Uterus (tissue), 2 donors: ENCODE results near the gene COBLL1.

ENCODE experiments used
- CTCF ChIP-seq, 4 experiments: fragments of 200-600 bp in 2 of 4; fragments of 450-650 bp in 2 of 4; sonication (generic) in 2 of 4; IDR thresholded peaks; one replicate each; pipeline ENCODE4 v1.5.1; 2016 to 2019; ENCODE audit warnings: antibody characterized with exemption in 4 of 4, mild to moderate bottlenecking in 2 of 4, moderate library complexity in 1 of 4
- POLR2A ChIP-seq, 2 donors: fragments of 450-650 bp; IDR thresholded peaks; one replicate each; pipeline ENCODE4 v1.6.1; 2016; ENCODE audit warnings: antibody characterized with exemption in 2 of 2, mild to moderate bottlenecking in 1 of 2, moderate library complexity in 1 of 2

- TF ChIP-seq CTCF (IDR thresholded peaks at IDR 0.05), result peak in 3 of 4 experiments; percentile 1 to 2 (median 2)
- no peak for TF ChIP-seq POLR2A (IDR thresholded peaks at IDR 0.05)
These were observed 499 bp downstream of the COBLL1 start for GRCh38 chr2:164840930-164841718.
